Liver (tissue), 9 donors: ENCODE data around the gene STK32C. TPM values are rescaled to one million over a fixed set of nuclear protein-coding genes. Genes with fewer than 3 reads are reported as not detected.

Source experiments
- DNase-seq: peaks from one replicate; pipeline ENCODE4 v3.0.0-alpha.2; 2017; ENCODE audit warnings: low spot score
- H3K27ac ChIP-seq, 2 donors: one replicate each; pipeline ENCODE4 v1.7.0; 2013; ENCODE audit warnings: inconsistent platforms in 2 of 2, low read length in 2 of 2, control low read depth in 1 of 2, low read depth in 1 of 2, mild to moderate bottlenecking in 1 of 2
- H3K27me3 ChIP-seq, 4 donors: one replicate each; pipeline versions ENCODE4 v1.6.1 to v1.7.0; 2013; ENCODE audit warnings: low read length in 3 of 4, inconsistent platforms in 1 of 4, mild to moderate bottlenecking in 1 of 4, moderate library complexity in 1 of 4; ENCODE audit not compliant: control insufficient read depth in 4 of 4, insufficient read depth in 4 of 4
- H3K36me3 ChIP-seq, 4 donors: one replicate each; pipeline versions ENCODE4 v1.6.1 to v1.7.0; 2013; ENCODE audit warnings: low read length in 3 of 4, mild to moderate bottlenecking in 3 of 4, low read depth in 1 of 4, moderate library complexity in 1 of 4; ENCODE audit not compliant: control insufficient read depth in 4 of 4, insufficient read depth in 3 of 4
- H3K4me1 ChIP-seq, 4 donors: one replicate each; pipeline versions ENCODE4 v1.6.1 to v1.7.0; 2013; ENCODE audit warnings: low read length in 3 of 4, mild to moderate bottlenecking in 3 of 4, moderate library complexity in 1 of 4; ENCODE audit not compliant: control insufficient read depth in 4 of 4, insufficient read depth in 4 of 4
- H3K4me3 ChIP-seq, 3 donors: one replicate each; pipeline versions ENCODE4 v1.6.1 to v1.7.0; 2013; ENCODE audit warnings: low read length in 3 of 3, control low read depth in 1 of 3, low read depth in 1 of 3, mild to moderate bottlenecking in 1 of 3
- H3K9ac ChIP-seq, 2 donors: one replicate each; pipeline ENCODE4 v1.7.0; 2013; ENCODE audit warnings: low read length in 2 of 2, mild to moderate bottlenecking in 2 of 2, moderate library complexity in 2 of 2, control low read depth in 1 of 2, low read depth in 1 of 2
- H3K9me3 ChIP-seq, 4 donors: one replicate each; pipeline versions ENCODE4 v1.6.1 to v1.7.0; 2013; ENCODE audit warnings: low read length in 3 of 4; ENCODE audit not compliant: control insufficient read depth in 4 of 4
- ATF3 ChIP-seq: IDR thresholded peaks from 2 replicates; pipeline ENCODE4 v1.6.1; 2016; ENCODE audit warnings: antibody characterized with exemption
- CTCF ChIP-seq: fragments of 150-350 bp; IDR thresholded peaks from 2 replicates; pipeline ENCODE4 v1.5.1; 2017; ENCODE audit warnings: improper control_type of control experiment, low read depth, low read length; ENCODE audit not compliant: missing input control
- EGR1 ChIP-seq, 2 donors: IDR thresholded peaks; 2 replicates each; pipeline ENCODE4 v1.6.1; 2016 to 2018; ENCODE audit warnings: antibody characterized with exemption in 2 of 2, low read depth in 2 of 2
- FOXA1 ChIP-seq: IDR thresholded peaks from 2 replicates; pipeline ENCODE4 v1.6.1; 2016; ENCODE audit warnings: antibody characterized with exemption
- FOXA2 ChIP-seq: IDR thresholded peaks from 2 replicates; pipeline ENCODE4 v1.6.1; 2016; ENCODE audit warnings: antibody characterized with exemption
- GABPA ChIP-seq, 2 donors: IDR thresholded peaks in 1 of 2; conservative IDR thresholded peaks in 1 of 2; 2 replicates each; pipeline ENCODE4 v1.6.1; 2016; ENCODE audit warnings: antibody characterized with exemption in 2 of 2, mild to moderate bottlenecking in 1 of 2, moderate library complexity in 1 of 2
- HNF4A ChIP-seq, 2 donors: conservative IDR thresholded peaks; 2 replicates each; pipeline ENCODE4 v1.6.1; 2016; ENCODE audit warnings: antibody characterized with exemption in 2 of 2, mild to moderate bottlenecking in 2 of 2
- HNF4G ChIP-seq: IDR thresholded peaks from 2 replicates; pipeline ENCODE4 v1.6.1; 2016; ENCODE audit warnings: antibody characterized with exemption
- JUND ChIP-seq, 2 donors: IDR thresholded peaks; 2 replicates each; pipeline ENCODE4 v1.6.1; 2016; ENCODE audit warnings: antibody characterized with exemption in 2 of 2
- MAX ChIP-seq: IDR thresholded peaks from 2 replicates; pipeline ENCODE4 v1.6.1; 2016; ENCODE audit warnings: antibody characterized with exemption
- RAD21 ChIP-seq, 2 donors: IDR thresholded peaks; 2 replicates each; pipeline ENCODE4 v1.6.1; 2016; ENCODE audit warnings: antibody characterized with exemption in 2 of 2, mild to moderate bottlenecking in 2 of 2
- REST ChIP-seq: IDR thresholded peaks from 2 replicates; pipeline ENCODE4 v1.6.1; 2016; ENCODE audit warnings: antibody characterized with exemption, mild to moderate bottlenecking
- RXRA ChIP-seq, 2 donors: IDR thresholded peaks; 2 replicates each; pipeline ENCODE4 v1.6.1; 2017 to 2018; ENCODE audit warnings: antibody characterized with exemption in 2 of 2, mild to moderate bottlenecking in 1 of 2
- TAF1 ChIP-seq: conservative IDR thresholded peaks from 2 replicates; pipeline ENCODE4 v1.6.1; 2016; ENCODE audit warnings: antibody characterized with exemption, mild to moderate bottlenecking
- WGBS: extraction: QIAGEN DNeasy Blood & Tissue Kit; methylation state at CpG from one replicate; pipeline ENCODE4 v1.1.7; 2013; 5-methylcytosine and 5-hydroxymethylcytosine counted together
- polyA plus RNA-seq, 2 donors: library from polyadenylated mRNA; stranded (reverse) in 1 of 2; unstranded in 1 of 2; fragments of 200-250 nt in 1 of 2; fragments of >200 nt in 1 of 2; fragmentation: Nextera tagmentation in 1 of 2; extraction: Ambion mirVana in 1 of 2; gene quantifications; one replicate each; pipeline versions ENCODE4 v1.2.1 to v1.2.3, GENCODE V29; 2013 to 2015
- total RNA-seq, 2 donors: library from RNA; depleted of rRNA; stranded (reverse); fragments of >200 nt; gene quantifications; one replicate each; pipeline ENCODE4 v1.2.3, GENCODE V29; 2014
- TF ChIP-seq, protein P1 (sequence below): IDR thresholded peaks from 2 replicates; pipeline ENCODE4 v1.6.1; 2016; ENCODE audit warnings: antibody characterized with exemption
- donor health status: healthy.
- donor health status: healthy.
- donor health status: healthy.
- donor health status: healthy.
- donor health status: healthy.

Gene STK32C
- total and polyA plus RNA-seq, 4 donors, result 1.8 to 4.6 (median 2.2) TPM

GRCh38 chr10:132344386-132344785 is 36.6 kb upstream of the STK32C start:
- 94% methylated on average over 6 of the region's 6 CpGs for WGBS
- no peak for TF ChIP-seq TAF1
- TF ChIP-seq GABPA (IDR thresholded peaks at IDR 0.05 in 1 of 2, conservative IDR thresholded peaks at IDR 0.05 in 1 of 2), result no peak
- no peak for TF ChIP-seq JUND (IDR thresholded peaks at IDR 0.05)
- Histone ChIP-seq H3K9ac (no peak overlapping the region), H3K4me3 (no peak overlapping the region), H3K27ac (no peak overlapping the region), H3K36me3 (peaks cover 0 to 6% (median 2%) of the 10 kb centered on the region in 4 donors), H3K27me3 (no peaks in the 10 kb centered on the region), H3K9me3 (no peaks in the 10 kb centered on the region), H3K4me1 (peaks cover 0 to 9% (median 7%) of the 10 kb centered on the region in 4 donors)
- DNase-seq, result no peak

DNA sequence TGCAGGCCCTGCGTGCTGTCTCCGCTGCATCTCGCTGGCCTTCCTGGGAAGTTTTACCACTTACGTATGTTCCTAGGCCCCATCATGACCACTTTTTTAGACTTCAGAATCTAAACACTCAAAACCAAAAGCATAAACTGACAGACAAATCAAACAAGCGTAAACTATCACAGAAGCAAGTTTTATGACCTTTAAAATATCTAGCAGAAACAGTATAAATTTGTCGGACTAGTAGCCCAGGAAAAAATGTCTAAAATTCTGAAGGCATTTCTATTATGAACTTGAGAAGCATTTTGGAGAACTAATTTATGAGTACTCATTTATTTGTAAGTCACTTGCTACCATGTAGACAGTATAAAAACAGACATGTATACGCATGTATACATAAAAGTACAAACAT is 34.8 kb upstream of the STK32C start:
- no peak for DNase-seq
- 98% methylated on average over 7 of the region's 7 CpGs for WGBS
- Histone ChIP-seq H3K9me3 (no peaks in the 10 kb centered on the region), H3K36me3 (peaks cover 1 to 4% (median 3%) of the 10 kb centered on the region in 4 donors), H3K4me1 (peaks cover 0 to 10% (median 8%) of the 10 kb centered on the region in 4 donors), H3K4me3 (no peak overlapping the region), H3K27me3 (no peaks in the 10 kb centered on the region), H3K9ac (no peak overlapping the region), H3K27ac (no peak overlapping the region)
- TF ChIP-seq GABPA (IDR thresholded peaks at IDR 0.05 in 1 of 2, conservative IDR thresholded peaks at IDR 0.05 in 1 of 2) (no peak), JUND (IDR thresholded peaks at IDR 0.05) (no peak), TAF1 (no peak), FOXA1 (no peak), HNF4G (no peak), CTCF (no peak), FOXA2 (no peak), RXRA (IDR thresholded peaks at IDR 0.05) (no peak), MAX (no peak), RAD21 (IDR thresholded peaks at IDR 0.05) (no peak), REST (no peak), HNF4A (conservative IDR thresholded peaks at IDR 0.05) (no peak), EGR1 (IDR thresholded peaks at IDR 0.05; ENCODE audit: low read depth in 2 of 2) (no peak), ATF3 (no peak)
- TF ChIP-seq, protein P1, sequence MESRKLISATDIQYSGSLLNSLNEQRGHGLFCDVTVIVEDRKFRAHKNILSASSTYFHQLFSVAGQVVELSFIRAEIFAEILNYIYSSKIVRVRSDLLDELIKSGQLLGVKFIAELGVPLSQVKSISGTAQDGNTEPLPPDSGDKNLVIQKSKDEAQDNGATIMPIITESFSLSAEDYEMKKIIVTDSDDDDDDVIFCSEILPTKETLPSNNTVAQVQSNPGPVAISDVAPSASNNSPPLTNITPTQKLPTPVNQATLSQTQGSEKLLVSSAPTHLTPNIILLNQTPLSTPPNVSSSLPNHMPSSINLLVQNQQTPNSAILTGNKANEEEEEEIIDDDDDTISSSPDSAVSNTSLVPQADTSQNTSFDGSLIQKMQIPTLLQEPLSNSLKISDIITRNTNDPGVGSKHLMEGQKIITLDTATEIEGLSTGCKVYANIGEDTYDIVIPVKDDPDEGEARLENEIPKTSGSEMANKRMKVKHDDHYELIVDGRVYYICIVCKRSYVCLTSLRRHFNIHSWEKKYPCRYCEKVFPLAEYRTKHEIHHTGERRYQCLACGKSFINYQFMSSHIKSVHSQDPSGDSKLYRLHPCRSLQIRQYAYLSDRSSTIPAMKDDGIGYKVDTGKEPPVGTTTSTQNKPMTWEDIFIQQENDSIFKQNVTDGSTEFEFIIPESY, result no peak
